Gastrocnemius medialis (tissue), 4 donors: Measurements from ENCODE around the gene CYP2F1. TPM values are rescaled to one million over a fixed set of nuclear protein-coding genes. Genes with fewer than 3 reads are reported as not detected.

Experiments used
- ATAC-seq, 2 donors: fragments of 150-250 bp; one replicate each; pipeline ENCODE4 v1.9.1; 2016
- DNase-seq, 2 donors: peaks; one replicate each; pipeline ENCODE4 v3.0.0-alpha.2; 2019
- H3K27ac ChIP-seq, 4 donors: fragments of 200-600 bp; sonication (generic); 1 replicate in 1 of 4; 2 replicates in 3 of 4; pipeline ENCODE4 v1.5.1; 2016 to 2018; ENCODE audit warnings: mild to moderate bottlenecking in 2 of 4, moderate library complexity in 1 of 4
- H3K27me3 ChIP-seq, 3 donors: fragments of 200-600 bp; sonication (generic) in 2 of 3; 1 replicate in 1 of 3; 2 replicates in 2 of 3; pipeline versions ENCODE4 v1.5.1 to v1.6.0; 2016 to 2019; ENCODE audit warnings: mild to moderate bottlenecking in 1 of 3, moderate library complexity in 1 of 3
- H3K36me3 ChIP-seq, 2 donors: fragments of 200-600 bp; sonication (generic) in 1 of 2; one replicate each; pipeline ENCODE4 v1.5.1; 2017 to 2018
- H3K4me1 ChIP-seq, 2 donors: fragments of 200-600 bp; sonication (generic) in 1 of 2; one replicate each; pipeline ENCODE4 v1.5.1; 2016 to 2017; ENCODE audit warnings: mild to moderate bottlenecking in 2 of 2
- H3K4me3 ChIP-seq, 4 donors: fragments of 200-600 bp; sonication (generic) in 3 of 4; 1 replicate in 1 of 4; 2 replicates in 3 of 4; pipeline ENCODE4 v1.5.1; 2016 to 2019; ENCODE audit warnings: mild to moderate bottlenecking in 2 of 4
- H3K9me3 ChIP-seq, 3 donors: fragments of 200-600 bp; sonication (generic) in 2 of 3; 1 replicate in 1 of 3; 2 replicates in 2 of 3; pipeline ENCODE4 v1.5.1; 2016 to 2019
- CTCF ChIP-seq, 5 experiments: fragments of 450-650 bp in 3 of 5; fragments of 200-600 bp in 2 of 5; sonication (generic) in 2 of 5; IDR thresholded peaks in 4 of 5; conservative IDR thresholded peaks in 1 of 5; 1 replicate in 4 of 5; 2 replicates in 1 of 5; pipeline ENCODE4 v1.5.1; 2016 to 2019; ENCODE audit warnings: antibody characterized with exemption in 5 of 5, mild to moderate bottlenecking in 3 of 5, moderate library complexity in 3 of 5
- POLR2A ChIP-seq, 2 donors: fragments of 450-650 bp; IDR thresholded peaks; one replicate each; pipeline ENCODE4 v1.6.1; 2017; ENCODE audit warnings: antibody characterized with exemption in 2 of 2, mild to moderate bottlenecking in 2 of 2, moderate library complexity in 2 of 2
- in situ Hi-C, 4 donors: fragments of 200-750 bp; cut with MboI; loops; one replicate each; pipeline versions ENCODE4 v1.15.0 to v1.8.0; 2017; ENCODE audit warnings: low sequenced_read_pairs in 4 of 4
- intact Hi-C: fragments of 100-400 bp; cut with DNase I; formaldehyde crosslinking; loops from one replicate; pipeline ENCODE4 v1.15.1; 2023; ENCODE audit warnings: low total_unique reads
- total RNA-seq, 4 donors: library from RNA; depleted of rRNA; stranded (reverse); fragments of >200 nt; gene quantifications; one replicate each; pipeline versions ENCODE4 v1.1.0 to v1.2.3, GENCODE V29; 2016

Gene CYP2F1
- total RNA-seq: not detected

- H3K4me3 ChIP-seq: no peak within 1 kb of the TSS
- H3K9me3 ChIP-seq: no peaks in the 10 kb centered on the region
- H3K36me3 ChIP-seq: no peaks in the 10 kb centered on the region
- H3K27ac ChIP-seq: no peak within 1 kb of the TSS
- H3K27me3 ChIP-seq: no peaks in the 10 kb centered on the region
- ATAC-seq: no peak
- intact Hi-C loops (no loop called here), in situ Hi-C loops (no loop called here)
- TF ChIP-seq CTCF (IDR thresholded peaks at IDR 0.05 in 4 of 5, conservative IDR thresholded peaks at IDR 0.05 in 1 of 5) (no peak), POLR2A (IDR thresholded peaks at IDR 0.05) (no peak)
- H3K4me1 ChIP-seq: no peaks in the 10 kb centered on the region
- no peak for DNase-seq
Observed at GRCh38 chr19:41114132-41114531, at the start of gene CYP2F1. Gene CYP2F1, plus strand, starts transcription at chr19:41114432. Its CDS starts 1,757 bp downstream, at chr19:41116189.

- Histone ChIP-seq H3K27ac (no peak overlapping the region), H3K9me3 (no peaks in the 10 kb centered on the region), H3K36me3 (no peaks in the 10 kb centered on the region), H3K4me3 (no peak overlapping the region), H3K27me3 (peaks cover 0 to 3% (median 0%) of the 10 kb centered on the region in 3 donors), H3K4me1 (no peaks in the 10 kb centered on the region)
- DNase-seq: no peak
- ATAC-seq: no peak
- in situ Hi-C loops: no loop called here
- TF ChIP-seq POLR2A (IDR thresholded peaks at IDR 0.05) (no peak), CTCF (IDR thresholded peaks at IDR 0.05 in 4 of 5, conservative IDR thresholded peaks at IDR 0.05 in 1 of 5) (no peak)
- intact Hi-C loops: no loop called here
Observed at GRCh38 chr19:41064974-41065569, 49.2 kb upstream of the CYP2F1 start.

GRCh38 chr19:41076286-41076685, 37.9 kb upstream of the CYP2F1 start:
- H3K4me1 ChIP-seq: no peaks in the 10 kb centered on the region
- in situ Hi-C loops (no loop called here), intact Hi-C loops (no loop called here)
- DNase-seq: no peak
- no peaks in the 10 kb centered on the region for H3K36me3 ChIP-seq
- H3K9me3 ChIP-seq: no peaks in the 10 kb centered on the region
- ATAC-seq: no peak
- TF ChIP-seq POLR2A (IDR thresholded peaks at IDR 0.05) (no peak), CTCF (IDR thresholded peaks at IDR 0.05 in 4 of 5, conservative IDR thresholded peaks at IDR 0.05 in 1 of 5) (no peak)
- no peak overlapping the region for H3K27ac ChIP-seq
- H3K27me3 ChIP-seq: no peaks in the 10 kb centered on the region
- H3K4me3 ChIP-seq: no peak overlapping the region

GRCh38 chr19:41083516-41083915, 30.7 kb upstream of the CYP2F1 start:
- H3K27ac ChIP-seq: no peak overlapping the region
- H3K36me3 ChIP-seq: no peaks in the 10 kb centered on the region
- in situ Hi-C loops: no loop called here
- no peak for TF ChIP-seq CTCF (IDR thresholded peaks at IDR 0.05 in 4 of 5, conservative IDR thresholded peaks at IDR 0.05 in 1 of 5)
- TF ChIP-seq POLR2A (IDR thresholded peaks at IDR 0.05): no peak
- no peak for ATAC-seq
- intact Hi-C loops: no loop called here
- no peak overlapping the region for H3K4me3 ChIP-seq
- peaks cover 0 to 3% (median 0%) of the 10 kb centered on the region in 3 donors for H3K27me3 ChIP-seq
- no peak for DNase-seq
- no peaks in the 10 kb centered on the region for H3K9me3 ChIP-seq
- H3K4me1 ChIP-seq: no peaks in the 10 kb centered on the region
